ENCODE measurements around the gene GCLC. TPM values are rescaled to one million over a fixed set of nuclear protein-coding genes. Genes with fewer than 3 reads are reported as not detected.

Gene GCLC
- total RNA-seq, 1 donor from 2014 or later: 29.6 TPM

DNA sequence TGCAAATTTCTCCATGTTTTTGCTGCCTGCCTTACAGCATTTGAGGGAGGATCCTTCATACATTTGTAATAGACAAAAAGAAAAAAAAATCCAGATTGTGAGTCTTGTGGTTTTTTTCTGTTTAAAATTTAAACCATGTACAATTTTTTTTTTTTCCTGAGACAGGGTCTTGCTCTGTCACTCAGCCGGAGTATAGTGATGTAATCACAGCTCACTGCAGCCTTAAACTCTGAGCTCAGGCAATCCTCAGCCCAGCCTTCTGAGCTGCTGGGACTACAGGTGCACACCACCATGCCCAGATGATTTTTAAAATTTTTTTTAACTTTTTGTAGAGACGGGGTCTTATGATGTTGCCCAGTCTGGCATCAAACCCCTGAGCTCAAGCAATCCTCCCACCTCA, 97.0 kb downstream of the GCLC start:
- DNase-seq: no peak

Other genes with a start within 250 kb of the GCLC start
- 39.5 TPM for gene ELOVL5, start 196.2 kb downstream of the GCLC start, total RNA-seq
- 108 TPM for gene KLHL31, start 120.7 kb upstream of the GCLC start, total RNA-seq
- gene LRRC1, start 249.9 kb upstream of the GCLC start, total RNA-seq: 19.1 TPM

All from tongue (tissue), 2 donors.